Vagina (tissue), 2 donors: ENCODE data around the gene EZR.

Experiments used
- CTCF ChIP-seq, 3 experiments: fragments of 450-650 bp in 2 of 3; fragments of 200-600 bp in 1 of 3; sonication (generic) in 1 of 3; IDR thresholded peaks; one replicate each; pipeline ENCODE4 v1.5.1; 2017 to 2019; ENCODE audit warnings: antibody characterized with exemption in 3 of 3, mild to moderate bottlenecking in 2 of 3, moderate library complexity in 2 of 3
- POLR2A ChIP-seq, 2 donors: fragments of 450-650 bp; IDR thresholded peaks; one replicate each; pipeline ENCODE4 v1.6.1; 2017; ENCODE audit warnings: antibody characterized with exemption in 2 of 2, mild to moderate bottlenecking in 2 of 2, moderate library complexity in 2 of 2

GRCh38 chr6:158764183-158764849 is 54.9 kb downstream of the EZR start:
- TF ChIP-seq POLR2A (IDR thresholded peaks at IDR 0.05) = no peak
- no peak for TF ChIP-seq CTCF (IDR thresholded peaks at IDR 0.05)
